Testis (tissue), 2 donors: ENCODE results near the gene GOLPH3.
"Not testable (repeated sequence)": the region's sequence is repeated elsewhere in the genome, so short reads cannot be mapped to it uniquely, and the experiment has no call there.

ENCODE experiments used
- POLR2A ChIP-seq: fragments of 450-650 bp; IDR thresholded peaks from one replicate; pipeline ENCODE4 v1.6.1; 2017; ENCODE audit warnings: antibody characterized with exemption, mild to moderate bottlenecking, moderate library complexity
- TF ChIP-seq, protein P1 (sequence below), 3 experiments: fragments of 450-650 bp in 2 of 3; fragments of 200-600 bp in 1 of 3; sonication (generic) in 1 of 3; IDR thresholded peaks; one replicate each; pipeline ENCODE4 v1.5.1; 2016 to 2019; ENCODE audit warnings: antibody characterized with exemption in 3 of 3, mild to moderate bottlenecking in 2 of 3, moderate library complexity in 1 of 3

DNA sequence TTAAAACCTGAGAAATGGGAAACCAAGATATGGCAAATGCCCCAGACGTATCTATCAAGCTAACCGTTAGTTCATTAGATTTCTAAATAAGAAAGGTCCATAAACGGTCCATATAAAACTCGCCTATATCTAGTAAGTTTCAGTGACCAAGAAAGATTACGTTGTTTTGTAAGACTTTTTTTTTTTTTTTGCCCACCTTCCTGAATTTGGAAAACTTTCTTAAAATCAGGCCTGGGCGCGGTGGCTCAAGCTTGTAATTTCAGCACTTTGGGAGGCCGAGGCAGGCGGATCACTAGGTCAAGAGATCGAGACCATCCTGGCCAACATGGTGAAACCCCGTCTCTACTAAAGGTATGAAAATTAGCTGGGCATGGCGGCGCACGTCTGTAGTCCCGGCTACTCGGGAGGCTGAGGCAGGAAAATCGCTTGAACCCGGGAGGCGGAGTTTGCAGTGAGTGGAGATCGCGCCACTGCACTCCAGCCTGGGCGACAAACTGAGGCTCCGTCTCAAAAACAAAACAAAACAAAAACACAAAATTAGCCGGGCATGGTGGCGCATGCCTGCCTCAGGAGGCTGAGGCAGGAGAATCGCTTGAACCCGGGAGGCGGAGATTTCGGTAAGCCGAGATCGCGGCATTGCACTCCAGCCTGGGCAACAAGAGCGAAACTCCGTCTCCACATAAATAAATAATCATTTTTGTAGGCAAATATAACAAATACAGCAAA lies 1.8 kb downstream of the GOLPH3 start:
- not testable (repeated sequence) for TF ChIP-seq POLR2A
- TF ChIP-seq, protein P1, sequence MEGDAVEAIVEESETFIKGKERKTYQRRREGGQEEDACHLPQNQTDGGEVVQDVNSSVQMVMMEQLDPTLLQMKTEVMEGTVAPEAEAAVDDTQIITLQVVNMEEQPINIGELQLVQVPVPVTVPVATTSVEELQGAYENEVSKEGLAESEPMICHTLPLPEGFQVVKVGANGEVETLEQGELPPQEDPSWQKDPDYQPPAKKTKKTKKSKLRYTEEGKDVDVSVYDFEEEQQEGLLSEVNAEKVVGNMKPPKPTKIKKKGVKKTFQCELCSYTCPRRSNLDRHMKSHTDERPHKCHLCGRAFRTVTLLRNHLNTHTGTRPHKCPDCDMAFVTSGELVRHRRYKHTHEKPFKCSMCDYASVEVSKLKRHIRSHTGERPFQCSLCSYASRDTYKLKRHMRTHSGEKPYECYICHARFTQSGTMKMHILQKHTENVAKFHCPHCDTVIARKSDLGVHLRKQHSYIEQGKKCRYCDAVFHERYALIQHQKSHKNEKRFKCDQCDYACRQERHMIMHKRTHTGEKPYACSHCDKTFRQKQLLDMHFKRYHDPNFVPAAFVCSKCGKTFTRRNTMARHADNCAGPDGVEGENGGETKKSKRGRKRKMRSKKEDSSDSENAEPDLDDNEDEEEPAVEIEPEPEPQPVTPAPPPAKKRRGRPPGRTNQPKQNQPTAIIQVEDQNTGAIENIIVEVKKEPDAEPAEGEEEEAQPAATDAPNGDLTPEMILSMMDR (IDR thresholded peaks at IDR 0.05): not testable (repeated sequence)
